SK-N-SH treated with all-trans-retinoic acid at 6 μM for 48 hours (cell line): ENCODE measurements around the gene SP2.

Experiments used
- ARNTL ChIP-seq: fragments of 450-650 bp; formaldehyde crosslinking; IDR thresholded peaks from 2 replicates; pipeline ENCODE4 v1.5.0; 2020; ENCODE audit warnings: low read depth, mild to moderate bottlenecking, moderate library complexity, borderline replicate concordance
- CREB5 ChIP-seq: fragments of 250-450 bp; sonication (Bioruptor Pico); IDR thresholded peaks from 2 replicates; pipeline ENCODE4 v1.5.1; 2020; ENCODE audit warnings: low read depth, mild to moderate bottlenecking, moderate library complexity
- CSDC2 ChIP-seq: fragments of 250-450 bp; sonication (Bioruptor Pico); IDR thresholded peaks from 2 replicates; pipeline ENCODE4 v1.5.0; 2020; ENCODE audit warnings: mild to moderate bottlenecking, moderate library complexity
- ESRRG ChIP-seq: fragments of 250-450 bp; sonication (Bioruptor Pico); IDR thresholded peaks from 2 replicates; pipeline ENCODE4 v1.6.1; 2021; ENCODE audit warnings: mild to moderate bottlenecking
- PPARA ChIP-seq: fragments of 250-450 bp; sonication (Bioruptor Pico); IDR thresholded peaks from 2 replicates; pipeline ENCODE4 v1.5.0; 2020; ENCODE audit warnings: mild to moderate bottlenecking, borderline replicate concordance
- TCF4 ChIP-seq: fragments of 250-450 bp; sonication (Bioruptor Pico); IDR thresholded peaks from 2 replicates; pipeline ENCODE4 v1.8.0; 2021; ENCODE audit warnings: mild to moderate bottlenecking, moderate library complexity, borderline replicate concordance
- TOX ChIP-seq: fragments of 250-450 bp; sonication (Bioruptor Pico); IDR thresholded peaks from 2 replicates; pipeline ENCODE4 v1.8.0; 2021; ENCODE audit warnings: mild to moderate bottlenecking, moderate library complexity, borderline replicate concordance
- TSHZ2 ChIP-seq: fragments of 250-450 bp; sonication (Bioruptor Pico); IDR thresholded peaks from 2 replicates; pipeline ENCODE4 v1.5.0; 2020; ENCODE audit warnings: mild to moderate bottlenecking, moderate library complexity
- ZFP3 ChIP-seq: fragments of 250-450 bp; sonication (Bioruptor Pico); IDR thresholded peaks from 2 replicates; pipeline ENCODE4 v1.5.0; 2020; ENCODE audit warnings: mild to moderate bottlenecking, moderate library complexity
- ZFP30 ChIP-seq: fragments of 450-650 bp; formaldehyde crosslinking; IDR thresholded peaks from 2 replicates; pipeline ENCODE4 v1.5.0; 2022; ENCODE audit warnings: mild to moderate bottlenecking, moderate library complexity
- ZNF565 ChIP-seq: fragments of 450-650 bp; formaldehyde crosslinking; conservative IDR thresholded peaks from 2 replicates; pipeline ENCODE4 v1.5.0; 2020; ENCODE audit warnings: low read depth, mild to moderate bottlenecking, moderate library complexity
- TF ChIP-seq, protein P1 (sequence below): fragments of 250-450 bp; sonication (Bioruptor Pico); IDR thresholded peaks from 2 replicates; pipeline ENCODE4 v1.8.0; 2020; ENCODE audit warnings: mild to moderate bottlenecking, moderate library complexity, borderline replicate concordance

DNA sequence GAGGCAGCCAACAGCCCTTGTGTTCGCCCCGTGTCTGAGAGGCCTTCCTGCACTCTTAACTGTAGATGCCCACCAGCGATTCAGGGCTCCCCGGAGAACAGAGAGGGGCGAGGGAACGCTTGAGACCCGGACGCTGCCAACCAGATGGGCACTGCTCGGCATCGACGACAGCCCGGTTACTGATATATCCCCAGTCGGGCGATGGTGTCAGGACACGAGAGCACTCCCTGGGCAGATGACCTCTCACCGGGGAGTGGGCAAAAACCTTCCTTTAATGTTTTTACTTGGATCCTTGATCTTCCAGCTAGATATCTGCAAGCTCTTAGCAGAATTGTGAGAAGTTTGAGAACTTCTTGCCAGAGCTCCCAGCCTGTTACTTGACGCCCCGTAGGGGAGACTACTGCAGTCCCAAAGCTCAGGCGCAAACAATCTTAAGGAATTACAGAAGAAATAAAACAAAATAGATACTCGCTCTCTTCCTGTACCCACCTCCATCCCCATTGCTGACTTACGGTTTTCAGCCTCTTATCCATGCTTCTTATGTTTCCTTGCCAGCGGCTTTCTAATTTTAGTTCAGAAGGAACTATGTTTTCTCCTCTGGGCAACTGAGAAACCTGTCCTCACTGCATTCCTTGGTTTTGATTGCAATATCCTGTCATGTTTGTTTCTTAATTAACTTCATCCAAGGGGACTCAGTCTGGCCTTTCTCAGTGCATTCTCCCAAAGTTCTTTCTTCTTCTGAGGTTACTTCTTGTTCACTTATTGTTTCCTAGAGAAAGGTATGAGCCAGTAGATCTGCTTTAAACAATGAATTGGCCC, 845 bp downstream of the SP2 start:
- no peak for TF ChIP-seq CSDC2 (CRISPR knock-in tag)
- TF ChIP-seq TSHZ2 (CRISPR knock-in tag) = no peak
- TF ChIP-seq, protein P1, sequence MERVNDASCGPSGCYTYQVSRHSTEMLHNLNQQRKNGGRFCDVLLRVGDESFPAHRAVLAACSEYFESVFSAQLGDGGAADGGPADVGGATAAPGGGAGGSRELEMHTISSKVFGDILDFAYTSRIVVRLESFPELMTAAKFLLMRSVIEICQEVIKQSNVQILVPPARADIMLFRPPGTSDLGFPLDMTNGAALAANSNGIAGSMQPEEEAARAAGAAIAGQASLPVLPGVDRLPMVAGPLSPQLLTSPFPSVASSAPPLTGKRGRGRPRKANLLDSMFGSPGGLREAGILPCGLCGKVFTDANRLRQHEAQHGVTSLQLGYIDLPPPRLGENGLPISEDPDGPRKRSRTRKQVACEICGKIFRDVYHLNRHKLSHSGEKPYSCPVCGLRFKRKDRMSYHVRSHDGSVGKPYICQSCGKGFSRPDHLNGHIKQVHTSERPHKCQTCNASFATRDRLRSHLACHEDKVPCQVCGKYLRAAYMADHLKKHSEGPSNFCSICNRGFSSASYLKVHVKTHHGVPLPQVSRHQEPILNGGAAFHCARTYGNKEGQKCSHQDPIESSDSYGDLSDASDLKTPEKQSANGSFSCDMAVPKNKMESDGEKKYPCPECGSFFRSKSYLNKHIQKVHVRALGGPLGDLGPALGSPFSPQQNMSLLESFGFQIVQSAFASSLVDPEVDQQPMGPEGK (CRISPR knock-in tag) = peak; percentile 66; the same call in 1 of the 2 replicates
- no peak for TF ChIP-seq ARNTL (CRISPR knock-in tag)
- TF ChIP-seq ZFP30 (CRISPR knock-in tag) = no peak
- no peak for TF ChIP-seq ZNF565 (CRISPR knock-in tag)
- no peak for TF ChIP-seq ZFP3 (CRISPR knock-in tag)
- TF ChIP-seq PPARA (CRISPR knock-in tag) = no peak
- no peak for TF ChIP-seq ESRRG
- no peak for TF ChIP-seq TOX (CRISPR knock-in tag)
- no peak for TF ChIP-seq CREB5 (CRISPR knock-in tag)
- no peak for TF ChIP-seq TCF4
